ENCODE measurements around the gene GPR139. TPM values are rescaled to one million over a fixed set of nuclear protein-coding genes. Genes with fewer than 3 reads are reported as not detected.

GPR139 gene
- total RNA-seq, 1 donor from 2014 or later = not detected

- ATAC-seq (no peak), DNase-seq (ENCODE audit: low spot score) (no peak)
Measured at GRCh38 chr16:20056436-20056835, 17.3 kb downstream of the GPR139 start.

GRCh38 chr16:20053336-20053735 is 20.4 kb downstream of the GPR139 start:
- ATAC-seq = no peak
- no peak for DNase-seq (ENCODE audit: low spot score)

GRCh38 chr16:20051611-20052010 is 22.1 kb downstream of the GPR139 start:
- ATAC-seq = no peak
- no peak for DNase-seq (ENCODE audit: low spot score)

- ATAC-seq (no peak), DNase-seq (ENCODE audit: low spot score) (no peak)
Measured at GRCh38 chr16:20051147-20051546, 22.5 kb downstream of the GPR139 start.

- DNase-seq (ENCODE audit: low spot score) (no peak), ATAC-seq (no peak)
Measured at GRCh38 chr16:20049831-20050230, 23.9 kb downstream of the GPR139 start.

- ATAC-seq (no peak), DNase-seq (ENCODE audit: low spot score) (no peak)
Measured at GRCh38 chr16:20045886-20046285, 27.8 kb downstream of the GPR139 start.

GRCh38 chr16:20042848-20043247 is 30.8 kb downstream of the GPR139 start:
- DNase-seq (ENCODE audit: low spot score) (no peak), ATAC-seq (no peak)

GRCh38 chr16:20041924-20042596 is 31.6 kb downstream of the GPR139 start:
- no peak for DNase-seq (ENCODE audit: low spot score)
- no peak for ATAC-seq

- ATAC-seq = no peak
- DNase-seq (ENCODE audit: low spot score) = no peak
Measured at GRCh38 chr16:20040011-20040410, 33.7 kb downstream of the GPR139 start.

- DNase-seq (ENCODE audit: low spot score) = no peak
- ATAC-seq = no peak
Measured at GRCh38 chr16:20029611-20030010, 44.1 kb downstream of the GPR139 start.

GRCh38 chr16:20026361-20027072 is 47.2 kb downstream of the GPR139 start:
- ATAC-seq (no peak), DNase-seq (ENCODE audit: low spot score) (no peak)

- no peak for ATAC-seq
- no peak for DNase-seq (ENCODE audit: low spot score)
Measured at GRCh38 chr16:20023190-20023589, 50.5 kb downstream of the GPR139 start.

GRCh38 chr16:20020976-20021375 is 52.7 kb downstream of the GPR139 start:
- no peak for ATAC-seq

GRCh38 chr16:20020083-20020482 is 53.6 kb downstream of the GPR139 start:
- DNase-seq (ENCODE audit: low spot score) (no peak), ATAC-seq (no peak)

More at GRCh38 chr16:20020976-20021375, 52.7 kb downstream of the GPR139 start:
- DNase-seq (ENCODE audit: low spot score) = no peak

- DNase-seq (ENCODE audit: low spot score) (no peak), ATAC-seq (no peak)
Measured at GRCh38 chr16:20016234-20016633, 57.5 kb downstream of the GPR139 start.

- DNase-seq (ENCODE audit: low spot score) (no peak), ATAC-seq (no peak)
Measured at GRCh38 chr16:20004931-20005330, 68.8 kb downstream of the GPR139 start.

GRCh38 chr16:20002936-20003335 is 70.8 kb downstream of the GPR139 start:
- ATAC-seq = no peak
- DNase-seq (ENCODE audit: low spot score) = no peak

- no peak for DNase-seq (ENCODE audit: low spot score)
- ATAC-seq = peak; percentile 54
Measured at GRCh38 chr16:20001856-20002707, 71.6 kb downstream of the GPR139 start.

- peak; percentile 82 for ATAC-seq
- DNase-seq (ENCODE audit: low spot score) = peak; percentile 47
Measured at GRCh38 chr16:19997734-19998133, 76.0 kb downstream of the GPR139 start.

GRCh38 chr16:19997264-19997663 is 76.4 kb downstream of the GPR139 start:
- peak; percentile 66 for ATAC-seq
- no peak for DNase-seq (ENCODE audit: low spot score)

- no peak for ATAC-seq
- no peak for DNase-seq (ENCODE audit: low spot score)
Measured at GRCh38 chr16:19994466-19995170, 79.1 kb downstream of the GPR139 start.

Data from left lobe of liver (tissue), 2 donors.